Measurements from ENCODE around the gene RCSD1.

- no peak for TF ChIP-seq MAX (IDR thresholded peaks at IDR 0.05)
- TF ChIP-seq EP300 (IDR thresholded peaks at IDR 0.05; ENCODE audit: borderline replicate concordance), result no peak
- no peak for TF ChIP-seq RAD21 (IDR thresholded peaks at IDR 0.05; ENCODE audit: low read depth)
- TF ChIP-seq TAF1 (IDR thresholded peaks at IDR 0.05; ENCODE audit: low read depth), result no peak
- no peak for TF ChIP-seq REST (IDR thresholded peaks at IDR 0.05; ENCODE audit: low read depth)
- TF ChIP-seq EGR1 (IDR thresholded peaks at IDR 0.05), result no peak
- no peak for TF ChIP-seq YY1 (IDR thresholded peaks at IDR 0.05; ENCODE audit: low read depth)
- no peak for TF ChIP-seq CEBPB (IDR thresholded peaks at IDR 0.05)
- TF ChIP-seq TCF12 (IDR thresholded peaks at IDR 0.05; ENCODE audit: low read depth), result no peak
Observed at GRCh38 chr1:167617153-167618147, 12.6 kb upstream of the RCSD1 start.
